ENCODE results near the gene CNIH4. TPM values are rescaled to one million over a fixed set of nuclear protein-coding genes. Genes with fewer than 3 reads are reported as not detected.
A peak's percentile ranks its signal among the peaks of the same experiment; 100 is the strongest.

CNIH4 gene
- total RNA-seq, 1 donor from 2014 or later = 70.2 TPM

GRCh38 chr1:224331326-224331725 is 25.4 kb upstream of the CNIH4 start:
- no peak for TF ChIP-seq CTCF (conservative IDR thresholded peaks at IDR 0.05)
- no peak overlapping the region for H3K27ac Mint-ChIP-seq (ENCODE audit: unreplicated experiment)
- DNase-seq (ENCODE audit: low read depth, low spot score) = no peak
- no peaks in the 10 kb centered on the region for H3K9me3 Mint-ChIP-seq
- H3K27me3 Mint-ChIP-seq (ENCODE audit: low read depth) = peaks cover 8% of the 10 kb centered on the region
- H3K4me1 Mint-ChIP-seq = peaks cover 35% of the 10 kb centered on the region
- H3K4me3 Mint-ChIP-seq = peak overlapping the region; percentile 97
- H3K36me3 Mint-ChIP-seq (ENCODE audit: low read depth) = no peaks in the 10 kb centered on the region

GRCh38 chr1:224331824-224332223 is 24.9 kb upstream of the CNIH4 start:
- no peaks in the 10 kb centered on the region for H3K9me3 Mint-ChIP-seq
- peaks cover 35% of the 10 kb centered on the region for H3K4me1 Mint-ChIP-seq
- peaks cover 10% of the 10 kb centered on the region for H3K27me3 Mint-ChIP-seq (ENCODE audit: low read depth)
- no peak overlapping the region for H3K27ac Mint-ChIP-seq (ENCODE audit: unreplicated experiment)
- no peak for DNase-seq (ENCODE audit: low read depth, low spot score)
- H3K36me3 Mint-ChIP-seq (ENCODE audit: low read depth) = no peaks in the 10 kb centered on the region
- TF ChIP-seq CTCF (conservative IDR thresholded peaks at IDR 0.05) = no peak
- H3K4me3 Mint-ChIP-seq = no peak overlapping the region

GRCh38 chr1:224333309-224333926 is 23.3 kb upstream of the CNIH4 start:
- Mint-ChIP-seq H3K27me3 (ENCODE audit: low read depth) (peaks cover 17% of the 10 kb centered on the region), H3K4me3 (peak overlapping the region; percentile 83), H3K4me1 (peaks cover 26% of the 10 kb centered on the region), H3K9me3 (peaks cover 2% of the 10 kb centered on the region), H3K36me3 (ENCODE audit: low read depth) (no peaks in the 10 kb centered on the region), H3K27ac (ENCODE audit: unreplicated experiment) (no peak overlapping the region)
- no peak for DNase-seq (ENCODE audit: low read depth, low spot score)
- TF ChIP-seq CTCF (conservative IDR thresholded peaks at IDR 0.05) = peak; percentile 77

GRCh38 chr1:224333939-224334786 is 22.5 kb upstream of the CNIH4 start:
- H3K27ac Mint-ChIP-seq (ENCODE audit: unreplicated experiment) = no peak overlapping the region
- DNase-seq (ENCODE audit: low read depth, low spot score) = no peak
- no peak for TF ChIP-seq CTCF (conservative IDR thresholded peaks at IDR 0.05)
- no peak overlapping the region for H3K4me3 Mint-ChIP-seq
- peaks cover 2% of the 10 kb centered on the region for H3K9me3 Mint-ChIP-seq
- H3K36me3 Mint-ChIP-seq (ENCODE audit: low read depth) = no peaks in the 10 kb centered on the region
- H3K27me3 Mint-ChIP-seq (ENCODE audit: low read depth) = peaks cover 24% of the 10 kb centered on the region
- H3K4me1 Mint-ChIP-seq = peaks cover 21% of the 10 kb centered on the region

- Mint-ChIP-seq H3K4me3 (no peak overlapping the region), H3K36me3 (ENCODE audit: low read depth) (peaks cover 3% of the 10 kb centered on the region), H3K27me3 (ENCODE audit: low read depth) (peaks cover 44% of the 10 kb centered on the region), H3K4me1 (peaks cover 6% of the 10 kb centered on the region), H3K27ac (ENCODE audit: unreplicated experiment) (no peak overlapping the region), H3K9me3 (peaks cover 5% of the 10 kb centered on the region)
- TF ChIP-seq CTCF (conservative IDR thresholded peaks at IDR 0.05) = no peak
- DNase-seq (ENCODE audit: low read depth, low spot score) = no peak
Observed at GRCh38 chr1:224338150-224338838, 18.4 kb upstream of the CNIH4 start.

Data from neural crest cell (in vitro differentiated cells).